Measurements from ENCODE around the gene CEP57L1. TPM values are rescaled to one million over a fixed set of nuclear protein-coding genes. Genes with fewer than 3 reads are reported as not detected.

CEP57L1 gene
- total RNA-seq, 2 donors from 2014 or later = 10.1 to 50.1 TPM

DNA sequence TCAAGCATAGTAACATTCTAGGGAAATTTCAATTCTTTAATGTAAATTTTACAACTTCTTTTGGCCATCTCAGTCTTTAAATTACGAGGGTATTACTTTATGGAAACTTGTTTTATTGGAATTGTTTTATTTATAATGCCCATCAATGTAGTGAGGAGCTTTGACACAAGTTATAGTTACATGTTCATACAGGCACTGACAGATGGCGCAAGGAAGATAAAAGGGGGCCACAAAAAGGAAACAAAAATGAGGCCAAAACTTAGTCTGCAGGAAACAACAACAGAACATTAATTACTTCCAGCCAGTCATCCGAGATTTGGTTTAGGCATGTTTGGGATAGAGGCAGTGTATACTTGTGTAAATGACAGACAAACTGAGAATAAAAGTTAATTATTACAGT is 18.9 kb upstream of the CEP57L1 start:
- intact Hi-C loops (cut with DNase I) = loop anchor here (10.0 kb wide), 1 partner anchor 182 kb away; no protein-coding TSS in a partner anchor
- no peak overlapping the region for H3K4me3 ChIP-seq
- no peaks in the 10 kb centered on the region for H3K9me3 ChIP-seq
- H3K27me3 ChIP-seq = no peaks in the 10 kb centered on the region
- WGBS, 2 donors = 50 to 63% methylated on average over 3 of the region's 3 CpGs
- TF ChIP-seq POLR2A (IDR thresholded peaks at IDR 0.05) = no peak
- DNase-seq (no peak), ATAC-seq (no peak)
- no peaks in the 10 kb centered on the region for H3K36me3 ChIP-seq (replicated peaks in 1 of 2; ENCODE audit: insufficient read depth in 1 of 2, low read depth in 2 of 2)
- H3K4me1 ChIP-seq = peaks cover 8% of the 10 kb centered on the region
- H3K27ac ChIP-seq = no peak overlapping the region

- Histone ChIP-seq H3K4me1 (no peaks in the 10 kb centered on the region), H3K27ac (no peak overlapping the region), H3K4me3 (no peak overlapping the region), H3K9me3 (no peaks in the 10 kb centered on the region), H3K27me3 (no peaks in the 10 kb centered on the region), H3K36me3 (replicated peaks in 1 of 2; ENCODE audit: insufficient read depth in 1 of 2, low read depth in 2 of 2) (no peaks in the 10 kb centered on the region)
- no peak for TF ChIP-seq POLR2A (IDR thresholded peaks at IDR 0.05)
- TF ChIP-seq, protein P1, sequence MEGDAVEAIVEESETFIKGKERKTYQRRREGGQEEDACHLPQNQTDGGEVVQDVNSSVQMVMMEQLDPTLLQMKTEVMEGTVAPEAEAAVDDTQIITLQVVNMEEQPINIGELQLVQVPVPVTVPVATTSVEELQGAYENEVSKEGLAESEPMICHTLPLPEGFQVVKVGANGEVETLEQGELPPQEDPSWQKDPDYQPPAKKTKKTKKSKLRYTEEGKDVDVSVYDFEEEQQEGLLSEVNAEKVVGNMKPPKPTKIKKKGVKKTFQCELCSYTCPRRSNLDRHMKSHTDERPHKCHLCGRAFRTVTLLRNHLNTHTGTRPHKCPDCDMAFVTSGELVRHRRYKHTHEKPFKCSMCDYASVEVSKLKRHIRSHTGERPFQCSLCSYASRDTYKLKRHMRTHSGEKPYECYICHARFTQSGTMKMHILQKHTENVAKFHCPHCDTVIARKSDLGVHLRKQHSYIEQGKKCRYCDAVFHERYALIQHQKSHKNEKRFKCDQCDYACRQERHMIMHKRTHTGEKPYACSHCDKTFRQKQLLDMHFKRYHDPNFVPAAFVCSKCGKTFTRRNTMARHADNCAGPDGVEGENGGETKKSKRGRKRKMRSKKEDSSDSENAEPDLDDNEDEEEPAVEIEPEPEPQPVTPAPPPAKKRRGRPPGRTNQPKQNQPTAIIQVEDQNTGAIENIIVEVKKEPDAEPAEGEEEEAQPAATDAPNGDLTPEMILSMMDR (IDR thresholded peaks at IDR 0.05) = no peak
- DNase-seq (no peak), ATAC-seq (no peak)
- intact Hi-C loops (cut with DNase I) = loop anchor here (10.0 kb wide), 1 partner anchor 185 kb away; no protein-coding TSS in a partner anchor
- WGBS, 2 donors = 53 to 58% methylated on average over 4 of the region's 4 CpGs
Measured at GRCh38 chr6:109079981-109080380, 15.3 kb upstream of the CEP57L1 start.

- intact Hi-C loops (cut with DNase I) = no loop called here
- Histone ChIP-seq H3K4me3 (no peak overlapping the region), H3K27me3 (no peaks in the 10 kb centered on the region), H3K9me3 (no peaks in the 10 kb centered on the region), H3K4me1 (no peaks in the 10 kb centered on the region), H3K36me3 (replicated peaks in 1 of 2; ENCODE audit: insufficient read depth in 1 of 2, low read depth in 2 of 2) (no peaks in the 10 kb centered on the region), H3K27ac (no peak overlapping the region)
- DNase-seq (no peak), ATAC-seq (no peak)
- WGBS, 2 donors = 85 to 96% methylated on average over 1 of the region's 1 CpG
- no peak for TF ChIP-seq POLR2A (IDR thresholded peaks at IDR 0.05)
- TF ChIP-seq, protein P1 (IDR thresholded peaks at IDR 0.05) = no peak
Measured at GRCh38 chr6:109081026-109081425, 14.3 kb upstream of the CEP57L1 start.

DNA sequence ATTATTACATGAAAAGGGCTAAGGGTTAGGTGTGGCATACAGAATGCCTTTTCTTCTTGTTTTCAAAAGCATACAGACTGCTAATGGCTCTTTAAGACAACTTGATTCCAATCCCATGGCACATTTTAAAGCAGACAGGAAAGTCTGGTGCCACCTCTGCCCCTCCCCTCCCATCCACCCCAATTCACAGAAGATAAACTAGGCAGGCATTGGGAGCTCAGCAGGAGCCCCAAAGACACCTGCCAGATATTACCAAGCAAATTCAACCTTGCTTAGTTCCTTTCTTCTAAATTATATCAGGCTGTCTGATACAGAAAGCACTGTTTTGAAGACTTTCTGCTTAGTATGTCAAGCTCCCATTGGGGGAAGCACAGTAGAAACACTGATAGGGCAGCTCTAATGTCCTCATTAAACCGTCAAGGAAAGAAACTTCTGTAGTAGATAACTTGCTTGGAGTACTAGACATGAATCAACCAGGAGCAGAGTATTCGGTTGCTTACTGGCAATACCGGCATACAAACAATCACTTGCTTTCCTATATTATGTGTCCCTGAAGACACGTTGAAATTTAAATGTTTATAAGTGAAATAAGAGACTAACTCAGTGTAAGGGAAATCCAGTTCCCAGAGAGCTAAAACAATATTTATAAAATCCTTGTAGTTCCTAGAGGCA is 13.7 kb upstream of the CEP57L1 start:
- DNase-seq (no peak), ATAC-seq (no peak)
- Histone ChIP-seq H3K27me3 (no peaks in the 10 kb centered on the region), H3K27ac (no peak overlapping the region), H3K9me3 (no peaks in the 10 kb centered on the region), H3K4me1 (no peaks in the 10 kb centered on the region), H3K36me3 (replicated peaks in 1 of 2; ENCODE audit: insufficient read depth in 1 of 2, low read depth in 2 of 2) (no peaks in the 10 kb centered on the region), H3K4me3 (no peak overlapping the region)
- WGBS, 2 donors = 80% methylated on average over 4 of the region's 4 CpGs
- no peak for TF ChIP-seq POLR2A (IDR thresholded peaks at IDR 0.05)
- TF ChIP-seq, protein P1 (IDR thresholded peaks at IDR 0.05) = no peak
- intact Hi-C loops (cut with DNase I) = no loop called here

DNA sequence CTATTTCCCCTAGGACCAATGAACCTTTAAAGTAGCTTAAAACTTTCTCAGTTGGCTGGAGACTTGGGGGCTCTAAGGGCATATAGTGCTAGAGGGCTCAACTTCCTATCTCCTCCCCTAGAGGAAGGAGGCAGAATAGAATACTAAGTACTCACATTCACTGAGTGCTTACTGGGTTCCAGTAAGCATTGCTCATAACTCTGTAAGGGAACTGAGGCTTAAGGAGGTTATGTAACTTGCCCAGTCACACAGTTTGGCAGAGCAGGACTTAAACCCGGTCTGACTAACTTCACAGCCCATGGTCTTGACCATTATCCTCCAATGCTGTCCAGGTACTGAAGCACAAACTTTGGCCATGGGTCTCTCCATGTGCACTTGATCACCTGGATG is 13.1 kb upstream of the CEP57L1 start:
- DNase-seq = no peak
- 82 to 83% methylated on average over 1 of the region's 1 CpG for WGBS, 2 donors
- TF ChIP-seq, protein P1 (IDR thresholded peaks at IDR 0.05) = no peak
- TF ChIP-seq POLR2A (IDR thresholded peaks at IDR 0.05) = no peak
- no peaks in the 10 kb centered on the region for H3K27me3 ChIP-seq
- ATAC-seq = peak; percentile 21
- no peak overlapping the region for H3K4me3 ChIP-seq
- intact Hi-C loops (cut with DNase I) = no loop called here
- H3K9me3 ChIP-seq = no peaks in the 10 kb centered on the region
- no peaks in the 10 kb centered on the region for H3K4me1 ChIP-seq
- H3K27ac ChIP-seq = no peak overlapping the region
- no peaks in the 10 kb centered on the region for H3K36me3 ChIP-seq (replicated peaks in 1 of 2; ENCODE audit: insufficient read depth in 1 of 2, low read depth in 2 of 2)

All from body of pancreas (tissue), 4 donors.